H1 (cell line): ENCODE results near the gene BICRAL. TPM values are rescaled to one million over a fixed set of nuclear protein-coding genes. Genes with fewer than 3 reads are reported as not detected.
"Not testable (repeated sequence)": the region's sequence is repeated elsewhere in the genome, so short reads cannot be mapped to it uniquely, and the experiment has no call there.

Source experiments
- CTCF ChIA-PET: fragments of 300-600 bp; sonication (Branson Sonifier 250); formaldehyde crosslinking; loops from one replicate; lab custom pipeline; 2021; ENCODE audit not compliant: partially characterized antibody; lab: Charles Lee
- POLR2A ChIA-PET: fragments of 300-600 bp; sonication (Branson Sonifier 250); formaldehyde crosslinking; loops from one replicate; lab custom pipeline; 2021; ENCODE audit warnings: inconsistent platforms; ENCODE audit not compliant: partially characterized antibody; lab: Charles Lee
- DNase-seq, 2 experiments: peaks; one replicate each; pipeline versions ENCODE4 v3.0.0 to v3.0.0-alpha.2; 2010 to 2022; ENCODE audit warnings: low spot score in 2 of 2, low read depth in 1 of 2, mixed read lengths in 1 of 2
- FAIRE-seq: peaks from 2 replicates; lab custom pipeline; 2011; peaks lifted over from hg19 to GRCh38; lab: Jason Lieb, UNC
- H2AFZ ChIP-seq: 2 replicates; pipeline ENCODE4 v1.8.1; 2012; ENCODE audit warnings: low read length, inconsistent platforms
- H2AK5ac ChIP-seq: 2 replicates; pipeline ENCODE4 v1.6.1; 2013; ENCODE audit warnings: low read depth, low read length
- H2BK120ac ChIP-seq: replicated peaks from 2 replicates; pipeline ENCODE3; 2013; ENCODE audit warnings: low read depth, low read length, inconsistent platforms
- H2BK12ac ChIP-seq: 2 replicates; pipeline ENCODE4 v1.6.1; 2013; ENCODE audit warnings: low read depth, low read length
- H2BK15ac ChIP-seq: 2 replicates; pipeline ENCODE4 v1.6.1; 2013; ENCODE audit warnings: low read length
- H2BK20ac ChIP-seq: 2 replicates; pipeline ENCODE4 v1.6.1; 2013; ENCODE audit warnings: low read length
- H2BK5ac ChIP-seq: 2 replicates; pipeline ENCODE4 v1.6.1; 2013; ENCODE audit warnings: low read depth, low read length
- H3K14ac ChIP-seq: 2 replicates; pipeline ENCODE4 v1.6.1; 2013; ENCODE audit warnings: inconsistent platforms; ENCODE audit not compliant: insufficient read length
- H3K18ac ChIP-seq: 2 replicates; pipeline ENCODE4 v1.6.1; 2013; ENCODE audit warnings: low read length; ENCODE audit errors: extremely low read depth
- H3K23ac ChIP-seq: 2 replicates; pipeline ENCODE4 v1.6.1; 2013; ENCODE audit warnings: inconsistent platforms; ENCODE audit not compliant: insufficient read length
- H3K23me2 ChIP-seq: 2 replicates; pipeline ENCODE4 v1.6.1; 2013; ENCODE audit warnings: low read depth, low read length
- H3K27ac ChIP-seq: 2 replicates; pipeline ENCODE4 v1.6.1; 2011; ENCODE audit warnings: low read depth, low read length, inconsistent platforms
- H3K27me3 ChIP-seq, 4 experiments: replicated peaks in 1 of 4; 1 replicate in 1 of 4; 2 replicates in 3 of 4; pipeline versions ENCODE4 v1.6.1 to v1.8.1; 2011 to 2013; ENCODE audit warnings: low read length in 3 of 4, mild to moderate bottlenecking in 3 of 4, inconsistent platforms in 2 of 4, mixed read lengths in 2 of 4, moderate library complexity in 1 of 4; ENCODE audit not compliant: control insufficient read depth in 3 of 4, insufficient read depth in 3 of 4; ENCODE audit errors: extremely low read depth in 1 of 4
- H3K36me3 ChIP-seq, 4 experiments: 2 replicates each; pipeline versions ENCODE4 v1.6.1 to v1.8.1; 2011 to 2013; ENCODE audit warnings: mild to moderate bottlenecking in 4 of 4, low read length in 3 of 4, moderate library complexity in 2 of 4, control low read depth in 1 of 4, inconsistent platforms in 1 of 4; ENCODE audit not compliant: insufficient read depth in 4 of 4, control insufficient read depth in 2 of 4
- H3K4ac ChIP-seq: replicated peaks from 2 replicates; pipeline ENCODE3; 2013; ENCODE audit warnings: low read length, low read depth, mixed read lengths, inconsistent platforms; ENCODE audit not compliant: insufficient read length
- H3K4me1 ChIP-seq, 4 experiments: replicated peaks in 1 of 4; 1 replicate in 1 of 4; 2 replicates in 3 of 4; pipeline versions ENCODE4 v1.6.1 to v1.8.1; 2011 to 2013; ENCODE audit warnings: low read length in 3 of 4, inconsistent platforms in 2 of 4, mixed read lengths in 1 of 4; ENCODE audit not compliant: insufficient read depth in 4 of 4, control insufficient read depth in 3 of 4
- H3K4me2 ChIP-seq, 2 experiments: 2 replicates each; pipeline versions ENCODE4 v1.6.1 to v1.8.1; 2011 to 2013; ENCODE audit warnings: low read depth in 2 of 2, low read length in 2 of 2, control low read depth in 1 of 2, inconsistent platforms in 1 of 2, mild to moderate bottlenecking in 1 of 2; ENCODE audit not compliant: insufficient read depth in 1 of 2
- H3K4me3 ChIP-seq, 4 experiments: fragments of 200-600, 300-600 bp in 1 of 4; sonication (generic), shearing (Covaris generic), sonication (Bioruptor Twin) in 1 of 4; 2 replicates each; pipeline versions ENCODE4 v1.5.1 to v1.8.1; 2011 to 2016; ENCODE audit warnings: low read length in 4 of 4, low read depth in 3 of 4, control low read depth in 2 of 4, inconsistent platforms in 2 of 4, mild to moderate bottlenecking in 2 of 4, mixed read lengths in 1 of 4, moderate library complexity in 1 of 4; ENCODE audit not compliant: insufficient read depth in 2 of 4; ENCODE audit errors: extremely low read depth in 1 of 4
- H3K56ac ChIP-seq: replicated peaks from 2 replicates; pipeline ENCODE3; 2013; ENCODE audit warnings: low read depth, mild to moderate bottlenecking, mixed read lengths, low read length, inconsistent platforms; ENCODE audit not compliant: insufficient read length
- H3K79me1 ChIP-seq: 2 replicates; pipeline ENCODE4 v1.6.1; 2013; ENCODE audit warnings: low read depth, low read length, control low read depth
- H3K79me2 ChIP-seq, 2 experiments: 2 replicates each; pipeline versions ENCODE4 v1.6.1 to v1.8.1; 2012 to 2013; ENCODE audit warnings: low read length in 2 of 2, mild to moderate bottlenecking in 2 of 2, inconsistent platforms in 1 of 2; ENCODE audit not compliant: insufficient read depth in 2 of 2, control insufficient read depth in 1 of 2
- H3K9ac ChIP-seq, 4 experiments: replicated peaks in 1 of 4; 1 replicate in 1 of 4; 2 replicates in 3 of 4; pipeline versions ENCODE4 v1.6.1 to v1.8.1; 2011 to 2013; ENCODE audit warnings: low read depth in 3 of 4, low read length in 3 of 4, control low read depth in 2 of 4, mild to moderate bottlenecking in 2 of 4, moderate library complexity in 2 of 4, inconsistent platforms in 1 of 4; ENCODE audit errors: extremely low read depth in 1 of 4
- H3K9me3 ChIP-seq, 2 experiments: 2 replicates each; pipeline versions ENCODE4 v1.6.1 to v1.8.1; 2012 to 2013; ENCODE audit warnings: mild to moderate bottlenecking in 2 of 2, moderate library complexity in 2 of 2, control low read depth in 1 of 2, inconsistent platforms in 1 of 2, low read depth in 1 of 2, low read length in 1 of 2, mixed read lengths in 1 of 2; ENCODE audit not compliant: insufficient read depth in 2 of 2
- H4K20me1 ChIP-seq, 2 experiments: replicated peaks in 1 of 2; 2 replicates each; pipeline versions ENCODE3 to v1.8.1; 2011 to 2013; ENCODE audit warnings: inconsistent platforms in 2 of 2, low read length in 2 of 2, mild to moderate bottlenecking in 1 of 2; ENCODE audit not compliant: insufficient read depth in 2 of 2, control insufficient read depth in 1 of 2
- H4K5ac ChIP-seq: 2 replicates; pipeline ENCODE4 v1.6.1; 2013; ENCODE audit warnings: low read length, low read depth, mixed read lengths, inconsistent platforms; ENCODE audit not compliant: insufficient read length
- H4K8ac ChIP-seq: 2 replicates; pipeline ENCODE4 v1.8.0; 2013; ENCODE audit warnings: mild to moderate bottlenecking, moderate library complexity, low read length, inconsistent platforms; ENCODE audit not compliant: insufficient read depth; ENCODE audit errors: extremely low read depth
- H4K91ac ChIP-seq: replicated peaks from 2 replicates; pipeline ENCODE3; 2013; ENCODE audit warnings: low read length, mixed read lengths, inconsistent platforms; ENCODE audit not compliant: insufficient read length
- WGBS, 2 experiments: shearing (Covaris generic) in 1 of 2; methylation state at CpG; one replicate each; pipeline versions ENCODE4 v1.1.6 to v1.1.7; 2013 to 2015; ENCODE audit warnings: low lambda C conversion rate in 2 of 2, mixed read lengths in 2 of 2, inconsistent platforms in 1 of 2, low coverage in 1 of 2, missing lambda C conversion rate in 1 of 2; ENCODE audit not compliant: insufficient replicate concordance in 2 of 2, insufficient coverage in 1 of 2, insufficient read length in 1 of 2; ENCODE audit errors: extremely low coverage in 1 of 2, missing lambda C conversion rate in 1 of 2; 5-methylcytosine and 5-hydroxymethylcytosine counted together
- polyA plus RNA-seq, 7 experiments: library from polyadenylated mRNA; depleted of rRNA in 3 of 7; stranded (reverse) in 5 of 7; unstranded in 2 of 7; fragments of >200 nt in 5 of 7; fragments of 200-250 nt in 2 of 7; gene quantifications; 1 replicate in 5 of 7; 2 replicates in 1 of 7; 4 replicates in 1 of 7; pipeline versions ENCODE4 v1.2.1 to v1.2.3, GENCODE V29; 2011 to 2013; ENCODE audit warnings: missing spikeins in 2 of 7, mixed read lengths in 2 of 7
- total RNA-seq: library from RNA; stranded (reverse); fragmentation: NEBNext Ultra II Directional; extraction: Animal tissue kit (Norgen Biotek cat#: 25700); gene quantifications from 2 replicates; pipeline ENCODE4 v1.2.1, GENCODE V29; 2021

The BICRAL gene
- total and polyA plus RNA-seq, 2 of the 8 experiments (the other 6 are each of a cell fraction or from before 2014, with no cell fraction given): 9.4 to 12.2 TPM

- H3K27me3 ChIP-seq, H3K23ac ChIP-seq, H3K36me3 ChIP-seq, DNase-seq, H3K56ac ChIP-seq, H2BK5ac ChIP-seq, FAIRE-seq, H2AFZ ChIP-seq, H3K18ac ChIP-seq, H2AK5ac ChIP-seq, H3K9ac ChIP-seq, H2BK15ac ChIP-seq, H3K4ac ChIP-seq, H2BK20ac ChIP-seq, H2BK120ac ChIP-seq, H3K4me2 ChIP-seq, H3K23me2 ChIP-seq, H3K27ac ChIP-seq, H2BK12ac ChIP-seq, H3K4me3 ChIP-seq, H3K4me1 ChIP-seq, H3K79me2 ChIP-seq, H4K8ac ChIP-seq, H4K91ac ChIP-seq, H3K79me1 ChIP-seq, H3K14ac ChIP-seq, H4K20me1 ChIP-seq, H3K9me3 ChIP-seq, H4K5ac ChIP-seq: not testable (repeated sequence)
- POLR2A ChIA-PET: interaction anchor here (0.9 to 1.1 kb wide), 2 partner anchors 12 to 16 kb away, joined by 3 to 8 read pairs; no protein-coding TSS in a partner anchor
- WGBS, 2 experiments: 93% methylated on average over 6 of the region's 7 CpGs; no CpG with 5 or more reads in 1 of the 2 experiments
- CTCF ChIA-PET: interaction anchor here (0.7 kb wide), 1 partner anchor 241 kb away, joined by 3 read pairs; no protein-coding TSS in a partner anchor
Observed at GRCh38 chr6:42806359-42806758, 24.5 kb downstream of the BICRAL start.
